AG04449 (cell line): ENCODE measurements around the gene ACTR2.

Experiments
- CTCF ChIA-PET: fragments of 350-600 bp; formaldehyde crosslinking; extraction: SDS; loops from one replicate; lab custom pipeline; 2021; ENCODE audit warnings: antibody characterized with exemption; lab: Yijun Ruan, JAX
- POLR2A ChIA-PET: fragments of 400-600, 350-600 bp; formaldehyde crosslinking; extraction: SDS; loops from one replicate; lab custom pipeline; 2020; ENCODE audit warnings: antibody characterized with exemption, inconsistent platforms; lab: Yijun Ruan, JAX
- DNase-seq: peaks from one replicate; pipeline ENCODE4 v3.0.0-alpha.2; 2010; ENCODE audit warnings: low read depth, low spot score
- H3K4me3 ChIP-seq: 2 replicates; pipeline ENCODE4 v1.5.1; 2011; ENCODE audit warnings: low read depth, mild to moderate bottlenecking, control low read depth, low read length
- CTCF ChIP-seq: IDR thresholded peaks from one replicate; pipeline ENCODE4 v1.5.1; 2011; ENCODE audit warnings: mild to moderate bottlenecking, moderate library complexity, low read length, control low read depth, inconsistent platforms; ENCODE audit not compliant: insufficient read depth; ENCODE audit errors: missing control alignments

ACTR2 gene

GRCh38 chr2:65204461-65205210 is 23.0 kb upstream of the ACTR2 start:
- DNase-seq, result no peak
- peak overlapping the region; percentile 38; the same call in 1 of the 2 replicates for H3K4me3 ChIP-seq
- CTCF ChIA-PET, result interaction anchor here (0.9 kb wide), 1 partner anchor 369 kb away, joined by 3 read pairs; no protein-coding TSS in a partner anchor
- POLR2A ChIA-PET, result no interaction called here
- no peak for TF ChIP-seq CTCF

GRCh38 chr2:65212115-65212514 is 15.5 kb upstream of the ACTR2 start:
- H3K4me3 ChIP-seq, result no peak overlapping the region
- DNase-seq, result no peak
- TF ChIP-seq CTCF, result no peak
- ChIA-PET POLR2A (interaction anchor here (0.7 to 0.9 kb wide), 2 partner anchors 65 to 224 kb away, joined by 3 read pairs; no protein-coding TSS in a partner anchor), CTCF (interaction anchor here (1.8 to 1.9 kb wide), 2 partner anchors 14 to 126 kb away, joined by 4 to 7 read pairs; no protein-coding TSS in a partner anchor)

- CTCF ChIA-PET, result interaction anchor here (1.8 to 1.9 kb wide), 2 partner anchors 13 to 127 kb away, joined by 4 to 7 read pairs; no protein-coding TSS in a partner anchor
Measured at GRCh38 chr2:65212619-65213018, 15.0 kb upstream of the ACTR2 start.

GRCh38 chr2:65213035-65213434 is 14.6 kb upstream of the ACTR2 start:
- no peak overlapping the region for H3K4me3 ChIP-seq
- DNase-seq, result no peak
- POLR2A ChIA-PET, result no interaction called here
- no peak for TF ChIP-seq CTCF
- CTCF ChIA-PET, result interaction anchor here (1.8 kb wide), 1 partner anchor 13 kb away, joined by 7 read pairs; no protein-coding TSS in a partner anchor

More at GRCh38 chr2:65212619-65213018, 15.0 kb upstream of the ACTR2 start:
- TF ChIP-seq CTCF, result no peak
- DNase-seq, result no peak
- POLR2A ChIA-PET, result no interaction called here
- no peak overlapping the region for H3K4me3 ChIP-seq

GRCh38 chr2:65214361-65214760 is 13.3 kb upstream of the ACTR2 start:
- ChIA-PET POLR2A (no interaction called here), CTCF (interaction anchor here (4.1 kb wide), 1 partner anchor 27 kb away, joined by 17 read pairs; no protein-coding TSS in a partner anchor)
- H3K4me3 ChIP-seq, result no peak overlapping the region
- DNase-seq, result no peak
- TF ChIP-seq CTCF, result no peak

- ChIA-PET CTCF (interaction anchor here (4.1 kb wide), 1 partner anchor 27 kb away, joined by 17 read pairs; no protein-coding TSS in a partner anchor), POLR2A (no interaction called here)
Measured at GRCh38 chr2:65214843-65215242, 12.8 kb upstream of the ACTR2 start.

More at GRCh38 chr2:65214843-65215242, 12.8 kb upstream of the ACTR2 start:
- H3K4me3 ChIP-seq, result no peak overlapping the region
- no peak for TF ChIP-seq CTCF
- no peak for DNase-seq
